IMR-90 (cell line): ENCODE results near the gene KIF6. TPM values are rescaled to one million over a fixed set of nuclear protein-coding genes. Genes with fewer than 3 reads are reported as not detected.

Experiments used
- ATAC-seq: fragments of 200-7000 bp; cut with Tn5 transposase; 2 replicates; pipeline ENCODE4 v1.9.1; 2020; ENCODE audit warnings: low read depth, mild to moderate bottlenecking, moderate library complexity
- BruUV-seq: library from RNA; stranded (reverse); fragments of 400-500 nt; replicated peaks from 2 replicates; lab custom pipeline; 2021; lab: Mats Ljungman, UMichigan
- CTCF ChIA-PET: fragments of 300-600 bp; formaldehyde crosslinking; extraction: SDS; loops from one replicate; lab custom pipeline; 2021; ENCODE audit warnings: antibody characterized with exemption; lab: Yijun Ruan, JAX
- POLR2A ChIA-PET: fragments of 300-600 bp; sonication (Branson Sonifier 250); formaldehyde crosslinking; loops from one replicate; lab custom pipeline; 2022; ENCODE audit warnings: antibody characterized with exemption; ENCODE audit not compliant: unreplicated experiment; lab: Charles Lee
- DNase-seq: peaks from one replicate; pipeline ENCODE4 v3.0.0; 2013
- H2AFZ ChIP-seq: replicated peaks from 2 replicates; pipeline ENCODE3; 2013; ENCODE audit warnings: low read length, mild to moderate bottlenecking; ENCODE audit not compliant: poor library complexity
- H2AK5ac ChIP-seq: 2 replicates; pipeline ENCODE4 v1.6.1; 2013; ENCODE audit warnings: low read depth, low read length, inconsistent platforms
- H2AK9ac ChIP-seq: replicated peaks from 2 replicates; pipeline ENCODE3; 2013; ENCODE audit warnings: mild to moderate bottlenecking, low read depth, low read length, moderate library complexity; ENCODE audit not compliant: poor library complexity
- H2BK120ac ChIP-seq: 2 replicates; pipeline ENCODE4 v1.6.1; 2013; ENCODE audit warnings: low read depth, low read length, inconsistent platforms
- H2BK15ac ChIP-seq: 3 replicates; pipeline ENCODE4 v1.6.1; 2013; ENCODE audit warnings: low read depth, low read length, inconsistent platforms
- H2BK20ac ChIP-seq: 2 replicates; pipeline ENCODE4 v1.6.1; 2013; ENCODE audit warnings: low read depth, mild to moderate bottlenecking, inconsistent platforms, low read length, moderate library complexity
- H2BK5ac ChIP-seq: 2 replicates; pipeline ENCODE4 v1.6.1; 2013; ENCODE audit warnings: mild to moderate bottlenecking, low read depth, low read length, inconsistent platforms; ENCODE audit not compliant: poor library complexity, severe bottlenecking
- H3K14ac ChIP-seq: replicated peaks from 2 replicates; pipeline ENCODE4 v1.6.1; 2013; ENCODE audit warnings: low read depth, low read length, inconsistent platforms
- H3K18ac ChIP-seq: 2 replicates; pipeline ENCODE4 v1.6.1; 2013; ENCODE audit warnings: low read depth, low read length, control low read depth
- H3K23ac ChIP-seq: 2 replicates; pipeline ENCODE4 v1.6.1; 2013; ENCODE audit warnings: low read depth, low read length, inconsistent platforms
- H3K27ac ChIP-seq: 2 replicates; pipeline ENCODE4 v1.5.1; 2013; ENCODE audit warnings: mild to moderate bottlenecking, control low read depth, low read length; ENCODE audit not compliant: insufficient read depth
- H3K27me3 ChIP-seq: 2 replicates; pipeline ENCODE4 v1.6.1; 2013; ENCODE audit warnings: low read length; ENCODE audit not compliant: control insufficient read depth, insufficient read depth
- H3K36me3 ChIP-seq: 2 replicates; pipeline ENCODE4 v1.6.1; 2013; ENCODE audit warnings: low read length, mixed read lengths; ENCODE audit not compliant: control insufficient read depth, insufficient read depth
- H3K4ac ChIP-seq: 2 replicates; pipeline ENCODE4 v1.6.1; 2013; ENCODE audit warnings: low read depth, low read length, inconsistent platforms
- H3K4me1 ChIP-seq: 2 replicates; pipeline ENCODE4 v1.6.1; 2013; ENCODE audit warnings: low read length, mixed read lengths; ENCODE audit not compliant: control insufficient read depth, insufficient read depth
- H3K4me2 ChIP-seq: 2 replicates; pipeline ENCODE4 v1.6.1; 2013; ENCODE audit warnings: low read depth, mild to moderate bottlenecking, control low read depth, low read length, moderate library complexity
- H3K4me3 ChIP-seq: 2 replicates; pipeline ENCODE4 v1.5.1; 2013; ENCODE audit warnings: low read depth, mild to moderate bottlenecking, control low read depth, low read length, moderate library complexity; ENCODE audit not compliant: insufficient read depth
- H3K56ac ChIP-seq: 2 replicates; pipeline ENCODE4 v1.6.1; 2013; ENCODE audit warnings: low read length, inconsistent platforms; ENCODE audit not compliant: insufficient read depth; ENCODE audit errors: extremely low read depth
- H3K79me1 ChIP-seq, 2 experiments: 2 replicates each; pipeline ENCODE4 v1.6.1; 2013; ENCODE audit warnings: low read length in 2 of 2, inconsistent platforms in 1 of 2, low read depth in 1 of 2
- H3K9ac ChIP-seq: 2 replicates; pipeline ENCODE4 v1.6.1; 2013; ENCODE audit warnings: low read depth, low read length, control low read depth
- H3K9me1 ChIP-seq: 2 replicates; pipeline ENCODE4 v1.6.1; 2013; ENCODE audit warnings: low read length, inconsistent platforms; ENCODE audit not compliant: insufficient read depth
- H3K9me3 ChIP-seq: 2 replicates; pipeline ENCODE4 v1.6.1; 2013; ENCODE audit warnings: low read length; ENCODE audit not compliant: control insufficient read depth, insufficient read depth
- H4K20me1 ChIP-seq: 2 replicates; pipeline ENCODE4 v1.6.1; 2013; ENCODE audit warnings: low read length, inconsistent platforms; ENCODE audit not compliant: insufficient read depth
- H4K5ac ChIP-seq: 2 replicates; pipeline ENCODE4 v1.6.1; 2013; ENCODE audit warnings: mild to moderate bottlenecking, low read depth, low read length, control low read depth
- H4K8ac ChIP-seq, 2 experiments: 2 replicates each; pipeline ENCODE4 v1.6.1; 2013; ENCODE audit warnings: low read depth in 2 of 2, low read length in 2 of 2, control low read depth in 1 of 2, inconsistent platforms in 1 of 2
- H4K91ac ChIP-seq: 2 replicates; pipeline ENCODE4 v1.6.1; 2013; ENCODE audit warnings: low read depth, low read length, inconsistent platforms; ENCODE audit not compliant: insufficient read depth
- BHLHE40 ChIP-seq: fragments of 150-350 bp; IDR thresholded peaks from 2 replicates; pipeline ENCODE4 v1.6.1; 2016; ENCODE audit warnings: mild to moderate bottlenecking, low read depth, low read length
- CEBPB ChIP-seq: IDR thresholded peaks from 2 replicates; pipeline ENCODE4 v1.6.1; 2012; ENCODE audit warnings: low read depth, low read length, improper control_type of control experiment
- CHD1 ChIP-seq: IDR thresholded peaks from 2 replicates; pipeline ENCODE4 v1.6.1; 2012; ENCODE audit warnings: low read depth, low read length, improper control_type of control experiment
- CTCF ChIP-seq: conservative IDR thresholded peaks from 2 replicates; pipeline ENCODE4 v1.5.1; 2012; ENCODE audit warnings: mild to moderate bottlenecking, low read depth, low read length, improper control_type of control experiment
- ELK1 ChIP-seq: fragments of 150-350 bp; IDR thresholded peaks from 2 replicates; pipeline ENCODE4 v1.6.1; 2016; ENCODE audit warnings: low read depth, mild to moderate bottlenecking, low read length, moderate library complexity, borderline replicate concordance
- FOS ChIP-seq: fragments of 150-350 bp; IDR thresholded peaks from 2 replicates; pipeline ENCODE4 v1.6.1; 2016; ENCODE audit warnings: low read depth, low read length
- MAFK ChIP-seq: IDR thresholded peaks from 2 replicates; pipeline ENCODE4 v1.6.1; 2012; ENCODE audit warnings: low read depth, low read length, improper control_type of control experiment
- NFE2L2 ChIP-seq: fragments of 150-350 bp; IDR thresholded peaks from 2 replicates; pipeline ENCODE4 v1.6.1; 2016; ENCODE audit warnings: low read depth, mild to moderate bottlenecking, low read length
- RAD21 ChIP-seq: IDR thresholded peaks from 2 replicates; pipeline ENCODE4 v1.6.1; 2012; ENCODE audit warnings: low read length, improper control_type of control experiment
- RCOR1 ChIP-seq: IDR thresholded peaks from 2 replicates; pipeline ENCODE4 v1.6.1; 2012; ENCODE audit warnings: mild to moderate bottlenecking, low read length, improper control_type of control experiment; ENCODE audit not compliant: insufficient replicate concordance
- RFX5 ChIP-seq: IDR thresholded peaks from 2 replicates; pipeline ENCODE4 v1.8.0; 2012; ENCODE audit warnings: low read depth, mild to moderate bottlenecking, low read length, moderate library complexity
- SMC3 ChIP-seq: fragments of 150-350 bp; IDR thresholded peaks from 2 replicates; pipeline ENCODE4 v1.6.1; 2016; ENCODE audit warnings: low read depth, mild to moderate bottlenecking, antibody characterized with exemption, low read length, moderate library complexity
- USF2 ChIP-seq: fragments of 150-350 bp; IDR thresholded peaks from 2 replicates; pipeline ENCODE4 v1.6.1; 2017; ENCODE audit warnings: mild to moderate bottlenecking, antibody characterized with exemption, low read length, low read depth
- WGBS, 2 experiments: methylation state at CpG; one replicate each; pipeline versions ENCODE4 v1.1.5 to v1.1.7; 2013; ENCODE audit warnings: missing lambda C conversion rate in 2 of 2; ENCODE audit not compliant: insufficient read length in 1 of 2; ENCODE audit errors: extremely low coverage in 2 of 2; 5-methylcytosine and 5-hydroxymethylcytosine counted together
- dilution Hi-C: fragments of 300-500 bp; cut with HindIII; formaldehyde crosslinking; loops from one replicate; pipeline ENCODE4 v1.14.3; 2018; ENCODE audit warnings: low sequenced_read_pairs; ENCODE audit not compliant: unreplicated experiment
- in situ Hi-C: fragments of 300-500 bp; cut with MboI; formaldehyde crosslinking; loops from 3 replicates; pipeline ENCODE4 v1.14.3; 2019; ENCODE audit warnings: low sequenced_read_pairs, inconsistent platforms, mixed read lengths
- intact Hi-C: fragments of 100-400 bp; cut with micrococcal nuclease; formaldehyde crosslinking; loops from 2 replicates; pipeline ENCODE4 v1.10.0; 2022
- polyA plus RNA-seq, 3 experiments: library from polyadenylated mRNA; depleted of rRNA; stranded (reverse); fragments of >200 nt; gene quantifications; 2 replicates each; pipeline ENCODE4 v1.2.3, GENCODE V29; 2012; ENCODE audit warnings: low replicate concordance in 1 of 3
- total RNA-seq: library from RNA; depleted of rRNA; stranded (reverse); fragments of >200 nt; gene quantifications from 2 replicates; pipeline ENCODE4 v1.2.3, GENCODE V29; 2012

KIF6 gene
- total and polyA plus RNA-seq, 2 of the 4 experiments (the other 2 are of a cell fraction), result under 0.01 to 0.10 TPM

GRCh38 chr6:39700362-39700761, 24.8 kb downstream of the KIF6 start:
- dilution Hi-C loops (no loop called here), intact Hi-C loops (no loop called here)
- no peak overlapping the region for H4K91ac ChIP-seq

More at GRCh38 chr6:39700362-39700761, 24.8 kb downstream of the KIF6 start:
- H2AK5ac ChIP-seq, result no peak overlapping the region
- H3K27ac ChIP-seq, result no peak overlapping the region
- no TSS peak for BruUV-seq
- no peaks in the 10 kb centered on the region for H3K9me3 ChIP-seq
- H3K18ac ChIP-seq, result no peak overlapping the region
- H2AFZ ChIP-seq, result no peak overlapping the region
- no peak overlapping the region for H2BK5ac ChIP-seq
- H3K14ac ChIP-seq, result no peak overlapping the region
- DNase-seq (no peak), ATAC-seq (no peak)
- no peak for TF ChIP-seq USF2
- no peak for TF ChIP-seq CHD1
- TF ChIP-seq RFX5, result no peak
- TF ChIP-seq CEBPB, result no peak
- TF ChIP-seq RAD21, result no peak
- no peak for TF ChIP-seq RCOR1
- TF ChIP-seq FOS, result no peak
- TF ChIP-seq MAFK, result no peak
- TF ChIP-seq ELK1, result no peak
- TF ChIP-seq BHLHE40, result no peak
- no peak for TF ChIP-seq NFE2L2
- no peak for TF ChIP-seq SMC3
- TF ChIP-seq CTCF, result no peak
- H3K4me2 ChIP-seq, result no peak overlapping the region
- H3K4me1 ChIP-seq, result no peaks in the 10 kb centered on the region
- no peak overlapping the region for H2AK9ac ChIP-seq
- H4K20me1 ChIP-seq, result no peaks in the 10 kb centered on the region
- no peak overlapping the region for H3K23ac ChIP-seq
- H3K4me3 ChIP-seq, result no peak overlapping the region
- in situ Hi-C loops, result no loop called here
- WGBS, 2 experiments, result no CpG with 5 or more reads among the region's 1 CpG
- H3K56ac ChIP-seq, result no peak overlapping the region
- H3K4ac ChIP-seq, result no peak overlapping the region
- H3K79me1 ChIP-seq, result no peaks in the 10 kb centered on the region
- H4K5ac ChIP-seq, result no peak overlapping the region
- H3K9me1 ChIP-seq, result no peaks in the 10 kb centered on the region
- H3K36me3 ChIP-seq, result no peaks in the 10 kb centered on the region
- no peak overlapping the region for H4K8ac ChIP-seq
- H2BK120ac ChIP-seq, result no peak overlapping the region
- CTCF ChIA-PET, result no interaction called here
- POLR2A ChIA-PET, result no interaction called here
- no peaks in the 10 kb centered on the region; the same call in 1 of the 2 replicates for H3K27me3 ChIP-seq
- H3K9ac ChIP-seq, result no peak overlapping the region
- H2BK15ac ChIP-seq, result no peak overlapping the region
- no peak overlapping the region for H2BK20ac ChIP-seq
